SU-DHL-6 (cell line): ENCODE measurements around the gene CDK19.

Source experiments
- CTCF ChIP-seq: fragments of 200-600 bp; sonication (generic); IDR thresholded peaks from one replicate; pipeline ENCODE4 v1.5.1; 2017; ENCODE audit warnings: antibody characterized with exemption, mild to moderate bottlenecking, low read length, moderate library complexity; ENCODE audit not compliant: insufficient read depth, poor library complexity, severe bottlenecking
- EZH2phosphoT487 ChIP-seq: fragments of 200-600 bp; sonication (generic), shearing (Covaris generic); conservative IDR thresholded peaks from 2 replicates; pipeline ENCODE4 v1.6.1; 2018; ENCODE audit warnings: mild to moderate bottlenecking, antibody characterized with exemption, low read length, moderate library complexity, mixed read lengths

- TF ChIP-seq CTCF: no peak
- no peak for TF ChIP-seq EZH2phosphoT487
These were observed 221.6 kb downstream of the CDK19 start for GRCh38 chr6:110593637-110594036.
